NCI-H2029 (cell line): Measurements from ENCODE around the gene B4GALT5.
A peak's percentile ranks its signal among the peaks of the same experiment; 100 is the strongest.
"Not testable (repeated sequence)": the region's sequence is repeated elsewhere in the genome, so short reads cannot be mapped to it uniquely, and the experiment has no call there.

Experiments used
- DNase-seq: peaks from one replicate; lab custom pipeline; 2025; lab: John Stamatoyannopoulos, UW

B4GALT5 gene, protein sequence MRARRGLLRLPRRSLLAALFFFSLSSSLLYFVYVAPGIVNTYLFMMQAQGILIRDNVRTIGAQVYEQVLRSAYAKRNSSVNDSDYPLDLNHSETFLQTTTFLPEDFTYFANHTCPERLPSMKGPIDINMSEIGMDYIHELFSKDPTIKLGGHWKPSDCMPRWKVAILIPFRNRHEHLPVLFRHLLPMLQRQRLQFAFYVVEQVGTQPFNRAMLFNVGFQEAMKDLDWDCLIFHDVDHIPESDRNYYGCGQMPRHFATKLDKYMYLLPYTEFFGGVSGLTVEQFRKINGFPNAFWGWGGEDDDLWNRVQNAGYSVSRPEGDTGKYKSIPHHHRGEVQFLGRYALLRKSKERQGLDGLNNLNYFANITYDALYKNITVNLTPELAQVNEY

GRCh38 chr20:49713753-49714712 is at the start of gene B4GALT5:
B4GALT5 (minus strand) TSS chr20:49713878; CDS start chr20:49713690, 188 bp downstream.
- DNase-seq: peak; percentile 52

- no peak for DNase-seq
Observed at GRCh38 chr20:49762940-49763766, 49.5 kb upstream of the B4GALT5 start.

GRCh38 chr20:49761888-49762287 is 48.2 kb upstream of the B4GALT5 start:
- not testable (repeated sequence) for DNase-seq

DNA sequence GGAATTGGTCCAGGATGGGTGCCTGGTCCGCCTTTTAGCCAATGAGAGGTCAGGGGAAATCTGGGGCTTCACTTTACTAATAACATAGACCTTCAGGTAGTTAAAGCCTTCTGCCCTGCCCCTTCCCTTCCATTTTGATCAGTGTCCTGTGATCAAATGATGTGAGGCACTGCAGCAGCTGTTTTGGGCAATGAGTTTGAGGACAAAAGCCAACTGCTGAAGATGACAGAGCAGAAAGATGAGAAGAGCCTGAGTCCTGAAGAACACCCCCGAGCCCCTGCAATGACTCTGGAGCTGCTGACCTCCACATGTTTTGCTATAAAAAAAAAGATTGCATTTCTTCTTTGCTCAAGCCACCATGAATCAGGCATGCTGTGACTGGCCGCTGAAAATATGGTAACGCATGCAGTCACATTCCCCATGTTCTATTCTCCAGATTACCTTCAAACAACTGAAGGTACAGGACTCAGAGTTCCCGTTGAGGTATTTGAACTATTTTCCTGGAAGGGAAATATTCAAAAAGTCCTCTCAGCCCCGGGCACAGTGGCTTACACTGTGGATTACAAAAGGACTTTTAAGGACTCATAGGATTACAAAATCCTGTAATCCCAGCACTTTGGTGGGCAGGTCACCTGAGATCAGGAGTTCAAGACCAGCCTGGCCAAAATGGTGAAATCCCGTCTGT is 45.7 kb upstream of the B4GALT5 start:
- DNase-seq: no peak

DNA sequence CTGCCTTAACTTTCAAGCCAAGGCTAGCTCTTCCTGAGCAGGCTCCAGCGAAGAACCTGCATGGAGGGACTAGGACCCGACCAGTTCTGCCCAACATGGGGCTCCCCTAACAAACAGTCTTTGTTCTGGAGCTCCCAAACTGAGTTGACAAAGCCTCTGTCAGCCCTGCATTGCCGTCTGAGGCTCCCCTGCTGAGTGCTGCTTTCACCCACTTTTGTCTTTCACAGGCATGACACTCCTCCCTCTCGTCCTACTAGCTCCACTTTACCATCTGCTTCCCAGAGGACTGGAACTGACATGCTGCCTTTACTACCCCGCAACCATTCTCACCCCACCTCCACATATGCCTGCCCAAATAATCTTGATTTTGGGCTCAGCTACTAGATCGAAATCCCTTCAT is 45.1 kb upstream of the B4GALT5 start:
- no peak for DNase-seq

- no peak for DNase-seq
Observed at GRCh38 chr20:49757597-49757996, 43.9 kb upstream of the B4GALT5 start.

DNA sequence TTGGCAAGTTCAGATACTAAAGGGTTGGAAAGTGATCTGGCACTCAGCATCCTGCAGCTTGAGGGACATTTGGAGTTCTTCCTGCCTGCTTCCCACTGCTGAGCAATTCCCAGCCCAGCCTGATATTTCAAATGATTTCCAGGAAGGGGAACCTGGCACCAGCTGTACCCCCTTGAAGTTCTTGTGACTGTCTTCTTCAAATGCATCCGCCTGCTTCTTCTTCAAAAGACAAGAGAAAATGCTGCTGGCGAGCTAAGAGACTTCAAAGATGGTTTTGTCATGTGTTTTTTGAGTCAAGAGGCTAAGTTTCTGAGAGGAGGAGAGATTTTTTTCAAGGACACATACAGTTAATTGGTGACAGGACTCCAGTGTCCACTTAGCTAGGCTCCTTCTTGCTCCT is 42.6 kb upstream of the B4GALT5 start:
- no peak for DNase-seq

- no peak for DNase-seq
Observed at GRCh38 chr20:49754596-49754995, 40.9 kb upstream of the B4GALT5 start.

DNA sequence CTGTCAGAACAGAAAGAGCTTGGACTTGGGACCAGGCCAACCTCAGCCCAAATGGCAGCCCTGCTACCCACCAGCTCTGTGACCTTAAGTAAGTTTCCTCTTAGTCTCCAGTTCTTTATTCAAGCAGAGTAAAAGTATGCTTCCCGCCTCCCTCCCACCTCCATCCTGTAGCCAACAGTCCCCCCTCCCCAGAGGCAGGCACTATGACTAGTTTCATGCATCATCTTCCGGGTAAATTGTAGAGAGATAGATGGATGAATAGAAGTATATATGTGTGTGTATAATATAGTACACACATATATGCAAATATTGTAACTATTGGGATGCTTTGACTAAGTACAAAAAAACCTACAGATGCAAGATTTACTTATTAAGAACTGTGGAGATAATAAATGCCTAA is 39.5 kb upstream of the B4GALT5 start:
- no peak for DNase-seq

- no peak for DNase-seq
Observed at GRCh38 chr20:49752201-49752903, 38.7 kb upstream of the B4GALT5 start.

DNA sequence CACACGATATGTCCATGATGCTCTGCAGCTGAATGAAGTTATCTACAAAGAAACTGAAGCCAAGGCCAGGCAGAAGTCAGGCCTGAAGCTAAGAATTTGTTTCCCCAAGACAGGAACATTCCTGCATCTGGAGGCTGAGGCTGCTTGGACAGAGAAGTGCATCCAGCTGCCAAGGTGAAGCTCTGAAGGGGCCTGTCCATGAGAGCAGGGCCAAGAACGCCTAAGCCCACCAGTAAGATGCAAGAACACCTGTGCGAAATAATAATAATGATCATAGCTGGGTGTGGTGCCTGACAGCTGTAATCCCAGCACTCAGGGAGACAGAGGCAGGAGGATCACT is 37.7 kb upstream of the B4GALT5 start:
- DNase-seq: no peak

DNA sequence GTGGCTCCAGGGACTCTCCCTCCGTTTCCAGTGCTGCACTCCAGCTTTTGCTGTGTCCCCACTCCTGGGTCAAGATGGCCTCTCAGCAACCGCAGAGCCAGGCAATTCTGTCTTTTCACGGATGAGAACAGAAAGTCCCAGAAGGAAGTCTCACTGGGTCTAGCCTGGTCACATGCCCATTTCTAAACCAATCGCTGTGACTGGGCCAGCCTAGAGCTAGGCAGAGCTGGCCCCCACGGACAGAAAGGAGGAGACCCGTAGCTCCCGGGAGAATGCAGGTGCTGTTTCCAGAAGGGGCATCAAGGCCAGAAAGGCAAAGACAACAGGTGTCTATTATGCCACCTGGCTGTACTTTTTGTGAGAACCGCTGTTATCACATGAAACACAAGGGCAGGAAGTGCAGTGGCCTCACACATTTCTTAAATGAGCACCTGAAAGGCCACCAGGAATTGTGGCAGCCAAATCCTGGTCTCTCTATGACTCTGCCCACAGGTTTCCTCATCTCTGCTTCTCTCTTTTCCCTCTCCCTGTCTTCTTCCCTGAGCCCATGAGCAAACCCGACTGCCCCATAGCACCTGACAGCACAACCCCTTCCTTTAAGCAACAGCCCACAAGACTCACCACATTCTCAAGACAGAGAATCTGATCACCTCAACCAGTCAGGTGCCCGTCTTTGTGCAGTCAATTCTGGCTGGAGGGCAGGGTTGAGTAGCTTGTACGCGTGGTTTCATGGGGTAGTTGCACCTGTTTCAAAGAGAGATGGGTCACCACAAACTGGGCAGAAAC is 37.1 kb upstream of the B4GALT5 start:
- DNase-seq: no peak

- no peak for DNase-seq
Observed at GRCh38 chr20:49749625-49750024, 35.9 kb upstream of the B4GALT5 start.

DNA sequence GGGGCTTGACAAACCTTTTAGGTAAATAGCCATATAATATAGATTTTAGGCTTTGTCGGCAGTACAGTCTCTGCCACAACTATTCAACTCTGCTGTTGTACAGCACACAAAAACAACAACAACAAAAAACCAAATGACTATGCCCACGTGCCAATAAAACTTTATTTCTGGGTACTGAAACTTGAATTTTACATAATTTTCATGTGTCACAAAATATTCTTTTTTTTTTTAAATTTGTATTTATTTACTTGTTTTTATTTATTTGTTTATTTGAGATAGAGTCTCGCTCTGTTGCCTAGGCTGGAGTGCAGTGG is 34.8 kb upstream of the B4GALT5 start:
- no peak for DNase-seq

- DNase-seq: peak; percentile 89
Observed at GRCh38 chr20:49747707-49748524, 34.2 kb upstream of the B4GALT5 start.

GRCh38 chr20:49742948-49743347 is 29.3 kb upstream of the B4GALT5 start:
- no peak for DNase-seq

- DNase-seq: no peak
Observed at GRCh38 chr20:49741977-49742376, 28.3 kb upstream of the B4GALT5 start.

DNA sequence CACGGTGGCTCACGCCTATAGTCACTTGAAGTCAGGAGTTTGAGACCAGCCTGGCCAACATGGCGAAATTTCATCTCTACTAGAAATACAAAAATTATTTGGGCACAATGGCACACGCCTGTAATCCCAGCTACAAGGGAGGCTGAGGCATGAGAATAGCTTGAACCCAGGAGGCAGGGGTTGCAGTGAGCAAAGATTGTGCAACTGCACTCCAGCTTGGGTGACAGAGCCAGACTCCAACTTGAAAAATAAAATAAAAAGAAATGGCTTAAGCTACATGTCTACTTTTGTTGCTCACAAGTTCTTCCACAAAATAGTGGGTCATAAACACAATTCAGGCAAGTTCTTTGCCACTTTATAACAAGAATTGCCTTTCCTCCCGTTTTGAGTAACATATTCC is 27.1 kb upstream of the B4GALT5 start:
- DNase-seq: no peak

DNA sequence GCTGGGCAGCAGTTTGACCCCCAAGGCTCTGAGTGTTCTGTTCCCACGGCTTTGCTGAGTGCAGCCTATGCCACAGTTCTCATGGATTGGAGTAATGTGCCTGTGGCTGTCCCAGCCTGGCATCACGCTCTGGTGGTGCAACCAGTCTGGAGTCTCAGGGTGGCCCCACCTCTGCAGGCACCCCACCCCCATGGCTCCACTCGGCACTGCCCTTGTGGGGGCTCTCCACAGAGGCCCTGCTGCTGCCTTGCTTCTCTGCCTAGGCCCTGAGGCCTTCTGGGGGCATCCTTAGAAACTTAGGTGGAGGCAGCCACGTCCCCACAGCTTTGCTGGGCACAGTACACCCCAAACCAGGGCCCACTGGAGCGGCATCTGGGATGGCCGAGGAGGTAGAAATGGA is 25.4 kb upstream of the B4GALT5 start:
- no peak for DNase-seq
